Stimulated activated CD4-positive, alpha-beta T cell treated with anti-CD3 and anti-CD28 coated beads, TNF-alpha, amount 100 ng/mL, for 24 hours (primary cell): ENCODE measurements around the gene SCARF2.
"Not testable (repeated sequence)": the region's sequence is repeated elsewhere in the genome, so short reads cannot be mapped to it uniquely, and the experiment has no call there.

ENCODE experiments used
- DNase-seq, 3 experiments: peaks; one replicate each; pipeline ENCODE4 v3.0.0-alpha.2; 2020; ENCODE audit warnings: low read depth in 3 of 3

The SCARF2 gene

DNA sequence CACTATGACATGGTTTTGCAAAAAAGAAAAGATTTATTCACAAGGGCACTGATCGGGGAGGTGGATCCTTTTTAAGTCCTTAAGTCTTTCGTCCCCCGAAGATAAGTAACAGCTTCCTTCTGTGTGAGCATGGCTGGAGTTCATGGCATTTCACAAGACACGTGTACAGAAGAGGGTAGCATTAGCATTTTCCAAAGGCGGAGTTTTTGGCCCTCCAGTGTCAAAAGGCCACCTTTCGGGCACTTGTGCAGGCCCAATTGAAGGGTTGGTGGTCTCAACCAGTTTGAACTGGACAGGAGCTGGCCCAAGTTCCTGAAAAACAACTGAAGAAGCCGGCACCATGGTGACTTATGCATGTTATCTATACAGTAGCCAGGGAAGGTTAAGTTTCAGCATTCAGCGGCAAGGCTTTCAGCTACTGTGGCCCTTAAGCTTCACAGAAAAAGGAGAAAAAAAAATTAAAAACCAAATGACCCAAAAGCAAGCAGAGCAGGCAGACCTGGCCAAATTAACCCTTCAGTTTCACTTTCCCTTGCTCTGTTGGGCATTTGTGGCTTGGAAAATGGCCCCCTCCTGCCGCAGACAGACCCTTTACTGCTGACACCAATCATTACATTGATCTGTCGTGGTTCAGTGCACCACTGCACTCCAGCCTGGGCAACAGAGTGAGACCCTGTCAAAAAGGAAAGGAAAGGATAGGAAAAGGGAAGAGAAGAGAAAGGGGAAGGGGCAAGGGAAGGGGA, 25.0 kb downstream of the SCARF2 start:
- DNase-seq = no peak

DNA sequence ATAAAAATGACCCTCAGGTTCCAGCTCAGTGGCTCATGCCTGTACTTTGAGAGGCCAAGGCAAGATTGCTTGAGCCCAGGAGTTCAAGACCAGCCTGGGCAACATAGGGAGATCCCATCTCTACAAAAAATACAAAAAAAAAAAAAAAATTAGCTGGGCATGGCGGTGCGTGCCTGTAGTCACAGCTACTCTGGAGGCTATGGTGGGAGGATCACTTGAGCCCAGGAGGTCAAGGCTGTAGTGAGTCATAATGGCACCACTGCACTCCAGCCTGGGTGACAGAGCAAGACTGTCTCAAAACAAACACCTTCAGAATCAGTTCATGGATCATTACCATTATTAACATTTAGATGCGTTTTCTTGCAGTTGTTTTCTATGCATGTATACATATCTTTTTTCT, 28.2 kb downstream of the SCARF2 start:
- not testable (repeated sequence) for DNase-seq

DNA sequence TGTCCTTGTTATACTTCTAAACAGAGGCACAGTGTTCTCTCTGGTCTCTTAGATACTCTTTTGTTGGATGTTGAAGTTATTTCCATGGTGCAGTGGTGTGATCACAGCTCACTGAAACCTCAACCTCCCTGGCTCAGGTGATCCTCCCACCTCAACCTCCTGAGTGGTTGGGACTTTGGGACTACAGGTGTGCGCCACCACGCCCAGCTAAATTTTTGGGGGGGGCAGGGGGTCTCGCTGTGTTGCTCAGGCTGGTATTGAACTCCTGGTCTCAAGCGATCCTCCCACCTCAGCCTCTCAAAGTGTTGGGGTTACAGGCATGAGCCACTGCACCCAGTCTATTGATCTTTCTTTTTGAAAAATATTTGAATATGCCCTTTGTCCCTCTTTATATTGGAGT, 28.7 kb downstream of the SCARF2 start:
- no peak for DNase-seq

DNA sequence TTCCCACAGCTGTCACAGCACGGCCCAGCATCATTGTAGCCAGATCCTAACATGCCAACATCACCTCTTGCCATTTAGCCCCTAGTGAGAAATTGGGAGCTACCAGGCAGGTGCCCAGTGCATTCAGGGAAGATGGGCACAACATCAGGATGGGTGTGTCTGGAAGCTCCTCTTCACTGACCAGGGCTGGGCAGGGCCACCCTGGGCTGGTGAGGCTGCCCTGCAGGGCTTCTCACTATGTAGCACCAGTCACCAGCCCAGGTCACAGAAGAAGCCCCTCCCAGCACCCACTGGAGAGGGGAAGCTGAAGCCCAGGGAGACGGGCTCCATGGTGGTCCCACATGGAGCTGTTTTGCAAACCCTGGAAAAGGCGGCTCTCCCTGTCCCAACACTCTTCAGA, 29.8 kb downstream of the SCARF2 start:
- DNase-seq = no peak

DNA sequence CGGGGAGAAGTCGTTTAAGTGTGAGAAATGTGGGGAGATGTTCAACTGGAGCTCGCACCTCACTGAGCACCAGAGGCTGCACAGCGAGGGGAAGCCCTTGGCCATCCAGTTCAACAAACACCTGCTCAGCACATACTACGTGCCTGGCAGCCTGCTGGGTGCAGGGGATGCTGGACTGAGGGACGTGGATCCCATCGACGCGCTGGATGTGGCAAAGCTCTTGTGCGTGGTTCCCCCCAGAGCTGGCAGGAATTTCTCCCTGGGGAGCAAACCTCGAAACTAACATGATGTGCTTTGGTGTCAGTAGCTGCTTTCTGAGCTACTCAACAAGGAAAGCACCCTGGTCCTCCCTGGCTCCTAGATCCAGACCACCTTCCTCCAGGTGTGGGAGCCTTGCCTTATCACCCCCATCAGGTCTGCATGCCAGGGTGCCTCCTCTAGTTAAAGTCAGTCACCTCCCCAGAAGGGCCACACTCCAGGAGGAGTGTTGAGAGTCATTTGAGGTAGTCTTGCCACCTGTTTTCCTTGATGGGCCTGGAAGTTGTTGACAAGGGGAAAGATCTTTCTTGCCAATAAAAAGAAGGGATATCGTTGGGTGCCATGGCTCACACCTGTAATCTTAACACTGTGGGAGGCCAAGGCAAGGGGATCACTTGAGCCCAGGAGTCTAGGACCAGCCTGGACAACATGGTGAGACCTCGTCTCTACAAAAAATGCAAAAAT, 30.8 kb downstream of the SCARF2 start:
- DNase-seq = no peak

DNA sequence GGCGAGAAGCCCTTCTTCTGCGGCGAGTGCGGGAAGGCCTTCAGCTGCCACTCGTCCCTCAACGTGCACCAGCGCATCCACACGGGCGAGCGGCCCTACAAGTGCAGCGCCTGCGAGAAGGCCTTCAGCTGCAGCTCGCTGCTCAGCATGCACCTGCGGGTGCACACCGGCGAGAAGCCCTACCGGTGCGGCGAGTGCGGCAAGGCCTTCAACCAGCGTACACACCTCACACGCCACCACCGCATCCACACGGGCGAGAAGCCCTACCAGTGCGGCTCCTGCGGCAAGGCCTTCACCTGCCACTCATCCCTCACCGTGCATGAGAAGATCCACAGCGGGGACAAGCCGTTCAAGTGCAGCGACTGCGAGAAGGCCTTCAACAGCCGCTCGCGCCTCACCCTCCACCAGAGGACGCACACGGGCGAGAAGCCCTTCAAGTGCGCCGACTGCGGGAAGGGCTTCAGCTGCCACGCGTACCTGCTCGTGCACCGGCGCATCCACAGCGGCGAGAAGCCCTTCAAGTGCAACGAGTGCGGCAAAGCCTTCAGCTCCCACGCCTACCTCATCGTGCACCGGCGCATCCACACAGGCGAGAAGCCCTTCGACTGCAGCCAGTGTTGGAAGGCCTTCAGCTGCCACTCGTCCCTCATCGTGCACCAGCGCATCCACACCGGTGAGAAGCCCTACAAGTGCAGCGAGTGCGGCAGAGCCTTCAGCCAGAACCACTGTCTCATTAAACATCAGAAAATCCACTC, 31.5 kb downstream of the SCARF2 start:
- DNase-seq = no peak

DNA sequence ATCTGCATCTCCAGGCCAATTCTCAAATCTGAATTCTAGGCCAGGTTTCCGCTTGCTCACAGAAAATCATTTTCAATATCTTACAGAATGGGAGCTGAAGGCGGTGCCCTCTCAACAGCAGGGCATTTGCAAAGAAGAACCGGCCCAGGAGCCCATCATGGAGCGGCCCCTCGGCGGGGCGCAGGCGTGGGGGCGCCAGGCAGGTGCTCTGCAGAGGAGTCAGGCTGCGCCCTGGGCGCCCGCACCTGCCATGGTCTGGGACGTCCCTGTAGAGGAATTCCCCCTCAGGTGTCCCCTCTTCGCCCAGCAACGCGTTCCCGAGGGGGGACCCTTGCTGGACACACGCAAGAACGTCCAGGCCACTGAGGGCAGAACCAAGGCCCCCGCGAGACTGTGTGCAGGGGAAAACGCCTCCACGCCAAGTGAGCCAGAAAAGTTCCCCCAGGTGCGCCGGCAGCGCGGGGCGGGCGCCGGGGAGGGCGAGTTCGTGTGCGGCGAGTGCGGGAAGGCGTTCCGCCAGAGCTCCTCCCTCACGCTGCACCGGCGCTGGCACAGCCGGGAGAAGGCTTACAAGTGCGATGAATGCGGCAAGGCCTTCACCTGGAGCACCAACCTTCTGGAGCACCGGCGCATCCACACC, 32.2 kb downstream of the SCARF2 start:
- DNase-seq = no peak

DNA sequence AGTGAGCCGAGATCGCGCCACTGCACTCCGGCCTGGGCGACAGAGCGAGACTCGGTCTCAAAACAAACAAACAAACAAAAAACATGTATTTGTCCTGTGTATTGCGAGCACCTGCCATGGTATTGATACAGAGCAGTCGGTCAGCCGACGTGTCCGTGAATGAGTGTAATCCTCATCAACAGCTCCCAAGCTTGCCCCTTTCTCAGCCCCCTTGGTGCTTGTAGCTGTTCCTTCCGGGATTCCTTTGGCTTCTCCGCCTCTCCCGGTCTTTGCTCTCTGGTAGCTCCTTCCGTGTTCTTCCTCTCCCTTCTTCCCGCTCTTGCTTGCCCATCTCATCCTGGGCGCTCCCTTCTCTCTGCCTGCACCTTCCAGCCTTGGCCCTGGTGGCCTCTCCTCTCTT, 32.7 kb downstream of the SCARF2 start:
- DNase-seq = no peak

DNA sequence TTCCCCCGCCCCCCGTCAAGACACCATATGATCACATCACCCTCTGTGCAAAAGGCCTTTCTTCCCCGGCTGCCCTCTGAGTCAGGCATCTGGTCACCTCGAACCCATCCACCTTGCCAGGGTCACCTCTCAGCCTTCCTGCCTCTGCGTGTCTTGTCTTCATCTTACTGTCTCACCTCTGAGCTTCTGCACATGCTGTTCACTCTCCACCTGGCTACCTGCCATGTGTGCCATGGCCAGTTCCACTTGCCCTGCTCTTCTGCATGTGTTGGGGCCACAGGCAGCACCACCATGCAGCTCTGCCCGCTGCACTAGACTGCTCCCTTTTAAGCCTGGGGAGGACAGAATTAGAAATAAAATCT, 33.9 kb downstream of the SCARF2 start:
- DNase-seq = no peak

DNA sequence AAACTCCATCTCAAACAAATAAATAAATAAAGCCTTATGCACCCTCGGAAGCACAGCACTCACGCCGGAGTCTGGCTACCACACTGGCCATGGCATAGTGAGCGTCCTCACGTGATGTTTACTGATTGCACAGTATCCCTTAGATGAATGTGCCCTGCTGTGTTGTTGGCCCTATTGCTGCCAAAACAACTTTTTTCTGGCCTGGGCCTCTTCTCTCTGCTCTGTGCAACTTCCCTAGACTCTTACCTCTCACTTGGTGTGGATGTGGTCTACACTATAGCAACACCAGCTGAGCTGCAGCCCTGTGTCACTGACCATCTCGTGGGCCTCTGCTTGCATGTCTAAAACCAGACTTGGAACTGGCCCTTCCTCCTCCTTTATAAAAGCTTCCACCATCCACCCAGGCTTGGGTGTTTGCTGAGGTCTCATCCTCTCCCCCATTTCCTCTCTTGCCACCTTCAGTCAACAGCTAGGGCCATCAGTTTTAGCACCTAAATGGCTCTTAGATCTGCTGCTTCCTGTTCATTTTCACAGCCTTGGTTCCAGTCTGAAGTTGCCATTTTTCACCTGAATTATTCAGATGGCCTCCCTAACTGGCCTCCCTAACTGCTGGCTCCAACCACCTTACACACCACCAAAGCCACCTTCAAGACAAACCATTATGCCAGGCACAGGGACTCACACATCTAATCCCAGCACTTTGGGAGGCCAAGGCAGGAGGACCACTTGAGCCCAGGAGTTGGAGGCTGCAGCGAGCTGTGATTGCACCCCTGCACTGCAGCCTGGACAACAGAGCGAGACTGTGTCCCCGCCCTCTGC, 34.5 kb downstream of the SCARF2 start:
- no peak for DNase-seq

DNA sequence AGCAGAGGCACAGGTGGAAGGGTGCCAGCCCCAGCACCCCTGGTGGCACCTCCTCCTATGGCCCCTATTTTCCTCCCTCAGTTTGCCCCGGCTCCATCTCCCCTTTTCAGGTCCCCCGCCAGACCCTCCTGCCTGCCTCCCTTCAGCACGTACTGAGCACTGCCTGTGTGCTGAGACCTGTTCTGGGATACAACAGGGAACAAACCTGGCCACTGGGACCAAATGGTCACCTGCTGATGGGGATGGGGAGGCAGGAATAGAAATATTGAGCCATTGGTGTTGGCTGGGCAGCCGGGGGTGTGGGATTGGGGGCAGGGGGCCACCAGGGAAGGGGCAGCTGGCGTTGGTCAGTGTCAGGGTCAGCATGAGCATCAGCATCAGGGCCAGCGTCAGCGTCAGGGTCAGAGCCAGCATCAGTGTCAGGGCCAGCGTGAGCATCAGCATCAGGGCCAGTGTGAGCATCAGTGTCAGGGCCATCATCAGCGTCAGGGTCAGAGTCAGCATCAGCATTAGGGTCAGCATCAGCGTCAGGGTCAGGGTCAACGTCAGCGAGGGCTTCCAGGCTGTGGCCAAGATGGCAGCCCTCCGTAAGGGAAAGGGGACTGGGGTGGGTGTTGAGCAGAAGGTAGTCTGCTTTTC, 36.1 kb downstream of the SCARF2 start:
- DNase-seq = no peak

DNA sequence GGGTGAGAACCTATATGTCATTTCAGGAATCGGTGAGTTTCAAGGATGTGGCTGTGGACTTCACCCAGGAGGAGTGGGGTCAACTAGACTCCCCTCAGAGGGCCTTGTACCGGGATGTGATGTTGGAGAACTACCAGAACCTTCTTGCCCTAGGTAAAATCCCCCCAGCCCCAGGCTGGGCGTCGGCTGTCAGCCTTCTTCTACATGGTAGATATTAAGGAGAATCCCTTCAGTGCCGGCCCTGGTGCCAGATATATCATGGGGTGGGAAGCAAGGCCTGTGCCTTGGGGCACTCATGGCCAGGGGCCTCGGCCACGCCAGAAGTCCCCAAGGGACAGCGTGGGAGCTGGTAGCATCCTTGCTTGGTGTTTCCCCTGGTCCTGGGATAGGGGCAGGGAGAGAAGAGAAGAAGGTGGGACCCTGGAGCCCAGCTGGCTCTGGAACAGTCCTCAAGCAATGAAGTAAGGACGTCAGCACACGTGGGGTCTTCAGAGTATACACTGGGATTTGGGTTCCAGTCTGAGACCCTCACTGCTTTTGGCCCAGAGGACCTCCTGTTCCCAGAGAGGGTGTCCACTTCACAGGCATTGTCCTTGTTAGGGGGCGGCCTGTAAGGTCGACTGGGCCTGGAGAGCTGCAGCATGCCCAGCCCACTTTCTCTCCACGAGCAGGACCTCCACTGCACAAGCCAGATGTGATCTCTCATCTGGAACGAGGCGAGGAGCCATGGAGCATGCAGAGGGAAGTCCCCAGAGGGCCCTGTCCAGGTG, 36.8 kb downstream of the SCARF2 start:
- DNase-seq = no peak

DNA sequence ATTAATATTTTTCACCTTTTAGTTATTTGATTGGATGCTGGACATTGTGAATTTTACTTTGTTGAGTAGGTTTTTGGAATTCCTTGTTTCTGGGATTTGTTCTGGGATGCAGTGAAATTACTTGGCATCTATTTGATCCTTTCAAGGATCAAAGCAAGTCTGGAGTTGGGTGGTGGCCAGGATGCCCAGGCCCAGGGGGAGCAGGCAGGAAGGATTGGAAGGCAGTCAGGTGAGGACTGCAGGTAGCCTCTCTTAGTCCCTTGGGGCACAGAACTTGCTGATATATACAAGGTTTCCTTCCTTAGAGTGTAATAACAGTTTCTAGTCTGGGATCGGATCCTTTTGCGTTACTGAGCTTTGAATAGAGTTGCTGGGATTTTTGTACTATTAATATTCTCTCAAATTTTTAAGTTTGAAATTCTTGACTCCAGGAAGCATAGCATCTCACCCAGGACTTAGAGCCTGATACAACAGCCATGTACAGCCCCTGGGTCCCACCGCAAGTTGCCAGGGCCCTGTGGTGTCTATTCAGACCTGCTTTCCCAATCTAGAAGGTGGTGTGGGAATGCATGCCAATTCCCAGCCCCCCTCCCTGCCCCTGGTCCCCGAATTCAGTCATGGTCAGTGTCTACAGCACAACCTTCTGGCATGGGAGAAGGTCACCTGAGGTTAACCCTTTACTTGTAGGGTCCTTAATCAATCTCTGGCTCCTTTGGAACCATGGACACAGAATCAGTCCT, 37.6 kb downstream of the SCARF2 start:
- DNase-seq = no peak

DNA sequence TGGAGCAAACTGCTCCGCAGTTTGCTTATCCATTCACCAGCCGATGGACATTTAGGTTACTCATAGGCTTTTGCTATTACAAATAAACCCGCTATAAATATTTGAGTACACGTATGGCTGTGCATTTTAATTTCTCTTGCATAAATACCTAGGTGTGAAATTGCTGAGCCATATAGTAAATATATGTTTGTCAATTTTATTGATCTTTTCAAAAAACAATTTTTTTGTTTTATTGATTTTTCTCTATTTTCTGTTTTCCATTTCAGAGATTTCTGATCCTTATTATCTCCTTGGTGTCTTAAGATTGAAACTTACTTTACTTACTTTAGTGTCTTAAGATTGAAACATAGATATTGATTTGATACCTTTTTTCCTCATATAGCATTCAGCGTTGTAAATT, 39.2 kb downstream of the SCARF2 start:
- DNase-seq = no peak

DNA sequence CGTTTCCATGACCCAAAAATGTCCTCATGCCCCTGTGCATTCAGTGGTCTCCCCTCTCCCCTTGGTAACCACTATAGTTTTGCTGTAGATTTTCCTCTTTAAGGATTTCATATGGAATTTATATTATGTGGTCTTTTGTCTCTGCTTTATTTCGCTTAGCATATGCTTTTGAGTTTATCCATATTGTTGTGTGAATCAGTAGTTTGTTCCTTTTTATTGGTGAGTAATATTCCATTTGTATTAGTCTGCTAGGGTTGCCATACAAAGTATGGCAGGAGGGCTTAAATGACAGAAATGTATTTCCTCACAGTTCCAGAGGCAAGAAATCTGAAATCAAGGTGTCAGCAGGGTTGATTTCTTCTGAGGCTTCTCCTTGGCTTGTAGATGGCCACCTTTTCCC, 40.1 kb downstream of the SCARF2 start:
- no peak for DNase-seq

DNA sequence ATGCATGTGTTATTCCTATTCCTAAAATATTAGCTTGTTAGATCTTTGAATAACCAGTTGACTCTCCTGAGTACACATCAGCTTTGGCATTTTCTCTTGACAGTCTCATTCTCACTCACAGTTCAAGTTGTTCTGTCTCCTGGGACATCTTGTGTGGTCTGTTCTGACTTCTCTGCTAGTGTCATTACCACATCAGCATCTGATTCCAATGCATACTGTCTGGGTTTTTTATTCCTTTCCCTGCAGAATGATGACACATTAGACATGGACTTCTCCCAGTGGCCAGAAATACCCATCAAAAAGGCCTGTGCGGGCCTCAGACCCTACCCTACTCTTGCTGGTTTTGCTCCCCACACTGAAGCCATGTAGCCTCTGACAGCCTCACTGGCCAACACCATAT, 41.0 kb downstream of the SCARF2 start:
- DNase-seq = no peak

DNA sequence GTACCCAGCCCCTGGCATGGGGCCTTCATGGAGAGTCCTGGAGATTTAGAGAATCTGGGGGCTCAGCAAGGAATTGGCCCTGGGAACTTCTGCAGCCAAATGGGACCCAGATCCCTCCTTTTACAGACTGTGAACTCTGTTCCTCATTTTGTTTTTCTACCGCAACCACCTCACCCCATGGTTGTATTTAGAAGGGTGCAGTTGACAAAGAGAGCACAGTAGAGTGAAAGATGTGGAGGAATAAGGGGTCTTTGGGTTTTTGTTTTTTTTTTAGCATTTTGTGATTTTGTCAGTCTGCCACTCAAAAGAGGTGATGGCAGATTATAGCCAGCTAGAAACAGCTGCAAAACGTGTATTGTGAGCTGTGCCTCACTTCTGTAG, 41.7 kb downstream of the SCARF2 start:
- DNase-seq = no peak

DNA sequence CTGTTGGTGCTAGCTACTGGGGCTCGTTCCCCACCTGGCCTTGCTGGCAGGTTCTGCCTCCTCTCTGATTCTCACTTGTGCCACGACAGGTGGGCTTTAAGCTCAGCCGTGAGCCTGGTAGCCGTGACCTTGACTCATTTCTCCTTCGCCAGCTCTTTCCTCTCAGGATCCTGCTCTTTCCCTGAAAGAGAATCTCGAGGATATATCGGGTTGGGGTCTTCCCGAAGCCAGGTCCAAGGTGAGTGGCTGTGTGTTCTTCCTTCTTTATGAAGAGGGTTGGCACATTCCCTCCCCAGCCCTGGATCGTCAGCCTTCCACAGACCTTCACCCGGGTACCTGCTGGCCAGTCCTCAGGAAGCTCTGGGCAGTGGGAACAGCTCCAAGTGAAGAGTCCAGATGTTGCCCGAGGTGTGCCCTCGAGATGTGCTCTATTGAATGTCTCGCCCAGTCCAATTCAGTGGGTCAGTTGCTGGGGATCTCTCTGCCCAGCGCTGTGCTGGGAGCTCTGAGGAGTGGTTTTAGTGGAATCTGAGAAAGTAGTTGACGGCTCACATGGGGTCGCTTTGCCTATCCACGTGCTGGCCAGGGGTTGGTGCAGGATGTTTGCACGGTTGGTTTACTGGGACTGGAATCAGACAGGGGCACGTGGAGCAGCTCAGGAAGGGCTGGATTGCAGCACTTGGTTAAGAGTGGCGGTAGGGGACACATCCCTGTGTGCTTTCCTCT, 42.3 kb downstream of the SCARF2 start:
- no peak for DNase-seq
